ENCODE data around the gene RIF1.

Gene RIF1

GRCh38 chr2:151470556-151470955 lies 60.9 kb downstream of the RIF1 start:
- ChIA-PET POLR2A (no interaction called here), CTCF (interaction anchor here (3.4 kb wide), 1 partner anchor 33 kb away, joined by 14 read pairs; no protein-coding TSS in a partner anchor)
- no peak for DNase-seq (ENCODE audit: low read depth, low spot score)
- H3K4me3 ChIP-seq (ENCODE audit: low read depth, low read length): no peak overlapping the region
- no peak for TF ChIP-seq CTCF (IDR thresholded peaks at IDR 0.05; ENCODE audit: insufficient read depth, low read length, missing control alignments)

GRCh38 chr2:151472966-151473365 lies 63.3 kb downstream of the RIF1 start:
- no peak overlapping the region for H3K4me3 ChIP-seq (ENCODE audit: low read depth, low read length)
- POLR2A ChIA-PET: no interaction called here
- no peak for DNase-seq (ENCODE audit: low read depth, low spot score)
- CTCF ChIA-PET: no interaction called here
- TF ChIP-seq CTCF (IDR thresholded peaks at IDR 0.05; ENCODE audit: insufficient read depth, low read length, missing control alignments): no peak

GRCh38 chr2:151475071-151475470 lies 65.4 kb downstream of the RIF1 start:
- no peak for DNase-seq (ENCODE audit: low read depth, low spot score)
- TF ChIP-seq CTCF (IDR thresholded peaks at IDR 0.05; ENCODE audit: insufficient read depth, low read length, missing control alignments): no peak
- ChIA-PET CTCF (no interaction called here), POLR2A (no interaction called here)
- no peak overlapping the region for H3K4me3 ChIP-seq (ENCODE audit: low read depth, low read length)

GRCh38 chr2:151476287-151476686 lies 66.6 kb downstream of the RIF1 start:
- CTCF ChIA-PET: interaction anchor here (1.6 to 2.2 kb wide), 2 partner anchors 45 to 549 kb away, joined by 5 to 7 read pairs; no protein-coding TSS in a partner anchor
- DNase-seq (ENCODE audit: low read depth, low spot score): no peak
- no peak for TF ChIP-seq CTCF (IDR thresholded peaks at IDR 0.05; ENCODE audit: insufficient read depth, low read length, missing control alignments)
- POLR2A ChIA-PET: no interaction called here
- no peak overlapping the region for H3K4me3 ChIP-seq (ENCODE audit: low read depth, low read length)

GRCh38 chr2:151478011-151478410 lies 68.3 kb downstream of the RIF1 start:
- no peak for TF ChIP-seq CTCF (IDR thresholded peaks at IDR 0.05; ENCODE audit: insufficient read depth, low read length, missing control alignments)
- H3K4me3 ChIP-seq (ENCODE audit: low read depth, low read length): no peak overlapping the region
- peak; percentile 16 for DNase-seq (ENCODE audit: low read depth, low spot score)
- CTCF ChIA-PET: interaction anchor here (2.2 kb wide), 1 partner anchor 47 kb away, joined by 7 read pairs; no protein-coding TSS in a partner anchor
- POLR2A ChIA-PET: no interaction called here

GRCh38 chr2:151481744-151482143 lies 72.0 kb downstream of the RIF1 start:
- no peak for DNase-seq (ENCODE audit: low read depth, low spot score)
- ChIA-PET POLR2A (no interaction called here), CTCF (interaction anchor here (0.5 to 1.8 kb wide), 2 partner anchors 16 to 20 kb away, joined by 3 to 4 read pairs; no protein-coding TSS in a partner anchor)

More at GRCh38 chr2:151481744-151482143, 72.0 kb downstream of the RIF1 start:
- H3K4me3 ChIP-seq (ENCODE audit: low read depth, low read length): no peak overlapping the region
- TF ChIP-seq CTCF (IDR thresholded peaks at IDR 0.05; ENCODE audit: insufficient read depth, low read length, missing control alignments): no peak
